PC-3 (cell line): ENCODE measurements around the gene IFI6. TPM values are rescaled to one million over a fixed set of nuclear protein-coding genes. Genes with fewer than 3 reads are reported as not detected.

ENCODE experiments used
- ATAC-seq: fragments of 200-7000 bp; cut with Tn5 transposase; 2 replicates; pipeline ENCODE4 v1.9.1; 2020; ENCODE audit warnings: mild to moderate bottlenecking, moderate library complexity
- BruUV-seq: library from RNA; stranded (reverse); fragments of 400-500 nt; replicated peaks from 2 replicates; lab custom pipeline; 2021; lab: Mats Ljungman, UMichigan
- CTCF ChIA-PET: fragments of 300-600 bp; sonication (Branson Sonifier 250); formaldehyde crosslinking; loops from one replicate; lab custom pipeline; 2022; ENCODE audit warnings: antibody characterized with exemption; lab: Charles Lee
- POLR2A ChIA-PET: fragments of 300-600 bp; sonication (Branson Sonifier 250); formaldehyde crosslinking; loops from one replicate; lab custom pipeline; 2022; ENCODE audit warnings: antibody characterized with exemption; ENCODE audit not compliant: unreplicated experiment; lab: Charles Lee
- DNase-seq: peaks from one replicate; pipeline ENCODE4 v3.0.0-alpha.2; 2015
- H2AFZ ChIP-seq: fragments of 300-600 bp; sonication (generic); 2 replicates; pipeline ENCODE4 v1.6.0; 2016; ENCODE audit warnings: antibody characterized with exemption, low read length
- H3F3A ChIP-seq: fragments of 300-600 bp; sonication (generic); one replicate; pipeline ENCODE4 v1.6.0; 2017; ENCODE audit warnings: antibody characterized with exemption, low read length, control low read depth, mild to moderate bottlenecking; ENCODE audit not compliant: unreplicated experiment
- H3K27ac ChIP-seq: fragments of 300-600 bp; sonication (generic); 2 replicates; pipeline ENCODE4 v1.5.1; 2016; ENCODE audit warnings: mild to moderate bottlenecking, low read length
- H3K27me3 ChIP-seq: fragments of 300-600 bp; sonication (generic); 2 replicates; pipeline ENCODE4 v1.6.1; 2016; ENCODE audit warnings: low read length, mixed read lengths
- H3K36me3 ChIP-seq: fragments of 300-600 bp; sonication (generic); 2 replicates; pipeline ENCODE4 v1.6.1; 2016; ENCODE audit warnings: low read depth, mixed run types, low read length, mixed read lengths
- H3K4me1 ChIP-seq: fragments of 300-600 bp; sonication (generic); 2 replicates; pipeline ENCODE4 v1.5.1; 2016; ENCODE audit warnings: low read length; ENCODE audit not compliant: insufficient read depth
- H3K4me2 ChIP-seq: fragments of 300-600 bp; sonication (generic); 2 replicates; pipeline ENCODE4 v1.6.0; 2016; ENCODE audit warnings: low read length
- H3K4me3 ChIP-seq: fragments of 300-600 bp; sonication (generic); 2 replicates; pipeline ENCODE4 v1.5.1; 2016; ENCODE audit warnings: mild to moderate bottlenecking, low read length, mixed read lengths
- H3K79me2 ChIP-seq: fragments of 300-600 bp; sonication (generic); 2 replicates; pipeline ENCODE4 v1.6.1; 2017; ENCODE audit warnings: low read length, mixed read lengths
- H3K9ac ChIP-seq: fragments of 300-600 bp; sonication (generic); 2 replicates; pipeline ENCODE4 v1.6.0; 2016; ENCODE audit warnings: mild to moderate bottlenecking, low read length
- H3K9me2 ChIP-seq: fragments of 300-600 bp; sonication (generic); replicated peaks from 2 replicates; pipeline ENCODE4 v1.6.1; 2016; ENCODE audit warnings: mixed run types, low read length, mixed read lengths
- H3K9me3 ChIP-seq: fragments of 300-600 bp; sonication (generic); 2 replicates; pipeline ENCODE4 v1.6.1; 2016; ENCODE audit warnings: low read length, mixed read lengths
- H4K20me1 ChIP-seq: fragments of 300-600 bp; sonication (generic); 2 replicates; pipeline ENCODE4 v1.6.1; 2016; ENCODE audit warnings: low read length, mixed read lengths
- EZH2 ChIP-seq: fragments of 300-600 bp; sonication (generic); IDR thresholded peaks from one replicate; pipeline ENCODE4 v1.6.1; 2017; ENCODE audit warnings: antibody characterized with exemption, mild to moderate bottlenecking, low read length; ENCODE audit not compliant: unreplicated experiment
- EZH2phosphoT487 ChIP-seq: fragments of 300-600 bp; sonication (generic); IDR thresholded peaks from 2 replicates; pipeline ENCODE4 v1.6.1; 2018; ENCODE audit warnings: mild to moderate bottlenecking, antibody characterized with exemption, low read length, borderline replicate concordance
- intact Hi-C: fragments of 100-400 bp; cut with micrococcal nuclease; formaldehyde crosslinking; loops from 2 replicates; pipeline ENCODE4 v1.9.0; 2023
- total RNA-seq: library from RNA; depleted of rRNA; stranded (reverse); fragments of >200 nt; gene quantifications from 2 replicates; pipeline ENCODE4 v1.2.3, GENCODE V29; 2014
- TF ChIP-seq, protein P1 (sequence below): fragments of 300-600 bp; sonication (generic); conservative IDR thresholded peaks from 2 replicates; pipeline ENCODE4 v1.5.1; 2017; ENCODE audit warnings: antibody characterized with exemption, low read depth, mild to moderate bottlenecking, low read length

The IFI6 gene
- total RNA-seq, 1 experiment from 2014 or later: 16.5 TPM

GRCh38 chr1:27656157-27656893 is 15.7 kb downstream of the IFI6 start:
- H3K27ac ChIP-seq: no peak overlapping the region
- intact Hi-C loops: no loop called here
- no peaks in the 10 kb centered on the region for H3K9me3 ChIP-seq
- DNase-seq (peak; percentile 52), ATAC-seq (peak; percentile 29; the same call in 1 of the 2 replicates)
- no peaks in the 10 kb centered on the region for H3K79me2 ChIP-seq
- peaks cover 17% of the 10 kb centered on the region for H3K4me1 ChIP-seq
- ChIA-PET POLR2A (no interaction called here), CTCF (no interaction called here)
- H4K20me1 ChIP-seq: no peaks in the 10 kb centered on the region
- H3K27me3 ChIP-seq: no peaks in the 10 kb centered on the region
- BruUV-seq: no TSS peak
- H3K9ac ChIP-seq: no peak overlapping the region
- H3K9me2 ChIP-seq: no peaks in the 10 kb centered on the region
- H3F3A ChIP-seq: no peaks in the 10 kb centered on the region
- H3K36me3 ChIP-seq: no peaks in the 10 kb centered on the region
- H3K4me3 ChIP-seq: no peak overlapping the region
- H3K4me2 ChIP-seq: no peak overlapping the region
- TF ChIP-seq, protein P1, sequence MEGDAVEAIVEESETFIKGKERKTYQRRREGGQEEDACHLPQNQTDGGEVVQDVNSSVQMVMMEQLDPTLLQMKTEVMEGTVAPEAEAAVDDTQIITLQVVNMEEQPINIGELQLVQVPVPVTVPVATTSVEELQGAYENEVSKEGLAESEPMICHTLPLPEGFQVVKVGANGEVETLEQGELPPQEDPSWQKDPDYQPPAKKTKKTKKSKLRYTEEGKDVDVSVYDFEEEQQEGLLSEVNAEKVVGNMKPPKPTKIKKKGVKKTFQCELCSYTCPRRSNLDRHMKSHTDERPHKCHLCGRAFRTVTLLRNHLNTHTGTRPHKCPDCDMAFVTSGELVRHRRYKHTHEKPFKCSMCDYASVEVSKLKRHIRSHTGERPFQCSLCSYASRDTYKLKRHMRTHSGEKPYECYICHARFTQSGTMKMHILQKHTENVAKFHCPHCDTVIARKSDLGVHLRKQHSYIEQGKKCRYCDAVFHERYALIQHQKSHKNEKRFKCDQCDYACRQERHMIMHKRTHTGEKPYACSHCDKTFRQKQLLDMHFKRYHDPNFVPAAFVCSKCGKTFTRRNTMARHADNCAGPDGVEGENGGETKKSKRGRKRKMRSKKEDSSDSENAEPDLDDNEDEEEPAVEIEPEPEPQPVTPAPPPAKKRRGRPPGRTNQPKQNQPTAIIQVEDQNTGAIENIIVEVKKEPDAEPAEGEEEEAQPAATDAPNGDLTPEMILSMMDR: no peak
- TF ChIP-seq EZH2phosphoT487 (no peak), EZH2 (no peak)
- no peak overlapping the region for H2AFZ ChIP-seq

DNA sequence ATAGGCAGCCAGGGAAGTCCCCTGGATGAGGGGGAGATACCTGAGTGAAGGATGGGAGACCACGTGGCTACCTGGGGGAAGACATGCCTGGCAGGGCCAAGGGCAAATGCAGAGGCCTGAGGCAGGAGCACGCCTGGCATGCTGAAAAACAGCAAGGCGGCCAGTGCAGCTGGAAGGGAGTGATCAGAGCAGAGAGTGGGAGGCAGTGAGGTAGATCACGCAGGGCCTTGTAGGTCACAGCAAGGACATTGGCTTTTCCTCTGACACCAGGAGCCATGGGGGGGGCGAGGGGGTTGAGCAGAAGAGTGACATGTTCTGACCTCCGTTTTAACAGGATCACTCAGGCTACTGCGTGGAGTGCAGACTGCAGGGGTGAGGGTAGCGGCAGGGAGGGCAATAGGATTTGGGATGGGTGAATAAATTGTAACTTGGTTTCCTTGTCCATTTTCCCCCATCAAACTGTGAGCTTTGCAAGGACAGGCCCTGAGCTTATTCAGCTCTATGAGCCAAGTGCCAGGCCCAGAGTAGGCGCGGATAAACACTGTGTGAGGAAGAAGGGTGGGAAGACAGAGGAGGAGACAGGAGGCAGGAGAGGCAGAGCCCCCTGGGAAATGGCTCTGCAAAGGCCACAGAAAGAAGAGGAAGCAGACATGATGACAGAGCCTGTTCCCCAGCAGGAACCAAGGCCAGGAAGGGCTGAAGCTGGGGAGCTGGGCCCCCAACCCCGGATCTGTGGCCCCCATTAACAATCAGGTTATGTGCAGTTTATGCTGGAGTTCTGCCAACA is 16.6 kb downstream of the IFI6 start:
- H3K9me2 ChIP-seq: no peaks in the 10 kb centered on the region
- DNase-seq (no peak), ATAC-seq (no peak)
- H3K79me2 ChIP-seq: no peaks in the 10 kb centered on the region
- H3F3A ChIP-seq: no peaks in the 10 kb centered on the region
- H3K4me1 ChIP-seq: peaks cover 23% of the 10 kb centered on the region
- H3K27me3 ChIP-seq: no peaks in the 10 kb centered on the region
- no peak overlapping the region for H3K27ac ChIP-seq
- intact Hi-C loops: no loop called here
- no peaks in the 10 kb centered on the region for H3K9me3 ChIP-seq
- no peak overlapping the region for H3K4me2 ChIP-seq
- TF ChIP-seq, protein P1: no peak
- no peak for TF ChIP-seq EZH2phosphoT487
- TF ChIP-seq EZH2: no peak
- CTCF ChIA-PET: no interaction called here
- no peak overlapping the region for H3K9ac ChIP-seq
- BruUV-seq: no TSS peak
- H3K36me3 ChIP-seq: no peaks in the 10 kb centered on the region
- POLR2A ChIA-PET: no interaction called here
- H2AFZ ChIP-seq: no peak overlapping the region
- no peaks in the 10 kb centered on the region for H4K20me1 ChIP-seq
- no peak overlapping the region for H3K4me3 ChIP-seq
